MM.1S (cell line): ENCODE results near the gene PAAF1.

Source experiments
- DNase-seq: peaks from one replicate; pipeline ENCODE4 v3.0.0-alpha.2; 2015
- H2AFZ ChIP-seq: fragments of 300-600 bp; sonication (generic); 2 replicates; pipeline ENCODE4 v1.6.0; 2016; ENCODE audit warnings: antibody characterized with exemption, low read length
- H3F3A ChIP-seq: fragments of 300-600 bp; sonication (generic); 2 replicates; pipeline ENCODE4 v1.6.1; 2016; ENCODE audit warnings: mild to moderate bottlenecking, antibody characterized with exemption, low read length, moderate library complexity, mixed read lengths; ENCODE audit not compliant: insufficient read depth
- H3K27ac ChIP-seq: fragments of 300-600 bp; sonication (generic); 2 replicates; pipeline ENCODE4 v1.5.1; 2016; ENCODE audit warnings: mild to moderate bottlenecking, low read length
- H3K27me3 ChIP-seq: fragments of 300-600 bp; sonication (generic); replicated peaks from 2 replicates; pipeline ENCODE4 v1.6.0; 2016; ENCODE audit warnings: low read length; ENCODE audit not compliant: insufficient read depth
- H3K36me3 ChIP-seq: fragments of 300-600 bp; sonication (generic); replicated peaks from 2 replicates; pipeline ENCODE4 v1.6.1; 2016; ENCODE audit warnings: mild to moderate bottlenecking, low read length, mixed read lengths; ENCODE audit not compliant: insufficient read depth
- H3K4me1 ChIP-seq: fragments of 300-600 bp; sonication (generic); 2 replicates; pipeline ENCODE4 v1.6.1; 2016; ENCODE audit warnings: low read length, mixed read lengths
- H3K4me2 ChIP-seq: fragments of 300-600 bp; sonication (generic); 2 replicates; pipeline ENCODE4 v1.6.0; 2016; ENCODE audit warnings: low read depth, low read length
- H3K4me3 ChIP-seq: fragments of 300-600 bp; sonication (generic); 2 replicates; pipeline ENCODE4 v1.5.1; 2016; ENCODE audit warnings: low read length, mixed read lengths
- H3K79me2 ChIP-seq: fragments of 300-600 bp; sonication (generic); 2 replicates; pipeline ENCODE4 v1.6.1; 2016; ENCODE audit warnings: mixed run types, low read length, mixed read lengths
- H3K9ac ChIP-seq: fragments of 300-600 bp; sonication (generic); 2 replicates; pipeline ENCODE4 v1.6.1; 2016; ENCODE audit warnings: low read length, mixed read lengths
- H3K9me2 ChIP-seq: fragments of 300-600 bp; sonication (generic); replicated peaks from 2 replicates; pipeline ENCODE4 v1.6.1; 2016; ENCODE audit warnings: mild to moderate bottlenecking, low read length, mixed read lengths; ENCODE audit not compliant: insufficient read depth
- H3K9me3 ChIP-seq: fragments of 300-600 bp; sonication (generic); replicated peaks from 2 replicates; pipeline ENCODE4 v1.6.1; 2016; ENCODE audit warnings: mild to moderate bottlenecking, low read length, mixed read lengths; ENCODE audit not compliant: insufficient read depth
- H4K20me1 ChIP-seq: fragments of 300-600 bp; sonication (generic); 2 replicates; pipeline ENCODE4 v1.6.1; 2016; ENCODE audit warnings: mild to moderate bottlenecking, low read length, moderate library complexity, mixed read lengths; ENCODE audit not compliant: insufficient read depth
- CTCF ChIP-seq: fragments of 300-600 bp; sonication (generic); IDR thresholded peaks from 2 replicates; pipeline ENCODE4 v1.5.1; 2016; ENCODE audit warnings: antibody characterized with exemption, low read length, mixed read lengths
- EZH2 ChIP-seq: fragments of 300-600 bp; sonication (generic); optimal IDR thresholded peaks from 2 replicates; pipeline ENCODE3; 2017; ENCODE audit warnings: low read depth, mild to moderate bottlenecking, antibody characterized with exemption, low read length, mixed read lengths
- EZH2phosphoT487 ChIP-seq: fragments of 300-600 bp; sonication (generic); IDR thresholded peaks from 2 replicates; pipeline ENCODE4 v1.6.1; 2018; ENCODE audit warnings: antibody characterized with exemption, low read length

The PAAF1 gene

DNA sequence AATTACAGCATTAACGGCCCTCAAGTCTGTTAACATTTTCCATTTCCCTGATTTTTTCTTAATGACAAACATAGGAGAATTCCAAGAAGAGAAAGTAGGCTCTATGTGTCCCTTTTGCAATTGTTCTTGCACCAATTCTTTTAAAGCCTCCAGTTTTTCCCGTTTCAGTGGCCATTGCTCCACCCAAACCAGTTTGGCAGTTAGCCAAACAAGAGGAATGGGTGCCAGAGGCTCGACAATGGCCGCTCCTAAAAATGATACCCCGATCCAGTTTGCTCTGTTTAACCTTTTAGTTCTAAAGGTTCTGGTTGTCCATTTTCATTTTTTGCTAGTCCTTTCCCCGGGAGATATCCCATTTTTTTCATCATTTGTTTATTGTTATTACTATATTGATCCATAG is 67.3 kb downstream of the PAAF1 start:
- H3K9me3 ChIP-seq, result no peaks in the 10 kb centered on the region
- H3K79me2 ChIP-seq, result no peaks in the 10 kb centered on the region
- no peaks in the 10 kb centered on the region for H3K4me1 ChIP-seq
- H3K9me2 ChIP-seq, result no peaks in the 10 kb centered on the region
- no peaks in the 10 kb centered on the region for H3K27me3 ChIP-seq
- H3K36me3 ChIP-seq, result no peaks in the 10 kb centered on the region
- no peaks in the 10 kb centered on the region for H3F3A ChIP-seq
- no peak overlapping the region for H3K4me3 ChIP-seq
- no peak overlapping the region for H3K4me2 ChIP-seq
- no peak overlapping the region for H2AFZ ChIP-seq
- TF ChIP-seq CTCF (no peak), EZH2phosphoT487 (no peak), EZH2 (no peak)
- no peaks in the 10 kb centered on the region for H4K20me1 ChIP-seq
- H3K27ac ChIP-seq, result no peak overlapping the region
- no peak overlapping the region for H3K9ac ChIP-seq
- no peak for DNase-seq

DNA sequence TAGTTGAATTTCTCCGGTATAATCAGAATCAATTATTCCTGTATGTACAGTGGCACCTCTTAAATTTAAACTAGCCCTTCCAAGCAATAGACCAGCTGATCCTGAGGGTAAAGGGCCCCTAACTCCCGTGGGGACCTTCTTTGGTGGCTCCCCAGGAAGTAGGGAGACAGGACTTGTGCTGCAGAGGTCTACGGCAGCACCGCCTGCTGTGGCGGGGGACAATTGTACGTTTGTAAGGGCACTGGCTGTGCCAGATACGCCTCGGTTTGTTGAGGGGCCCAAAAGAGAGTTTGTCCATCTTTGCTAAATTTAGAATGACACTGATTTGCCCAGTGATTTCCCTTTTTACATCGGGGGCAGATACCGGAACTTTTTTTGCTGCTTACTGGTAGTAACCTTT is 68.1 kb downstream of the PAAF1 start:
- no peak overlapping the region for H3K4me2 ChIP-seq
- no peaks in the 10 kb centered on the region for H3K9me3 ChIP-seq
- H3K9me2 ChIP-seq, result no peaks in the 10 kb centered on the region
- DNase-seq, result no peak
- H3K79me2 ChIP-seq, result no peaks in the 10 kb centered on the region
- no peaks in the 10 kb centered on the region for H3K27me3 ChIP-seq
- no peak overlapping the region for H3K9ac ChIP-seq
- H3K4me1 ChIP-seq, result no peaks in the 10 kb centered on the region
- TF ChIP-seq CTCF (no peak), EZH2phosphoT487 (no peak), EZH2 (no peak)
- H3K36me3 ChIP-seq, result no peaks in the 10 kb centered on the region
- no peaks in the 10 kb centered on the region for H4K20me1 ChIP-seq
- no peak overlapping the region for H2AFZ ChIP-seq
- no peak overlapping the region for H3K27ac ChIP-seq
- H3K4me3 ChIP-seq, result no peak overlapping the region
- H3F3A ChIP-seq, result no peaks in the 10 kb centered on the region

- Histone ChIP-seq H4K20me1 (no peaks in the 10 kb centered on the region), H3K4me2 (no peak overlapping the region), H3K9me3 (no peaks in the 10 kb centered on the region), H3K36me3 (no peaks in the 10 kb centered on the region), H3K27ac (no peak overlapping the region), H3K27me3 (no peaks in the 10 kb centered on the region), H3K9me2 (no peaks in the 10 kb centered on the region), H3K4me3 (no peak overlapping the region), H2AFZ (no peak overlapping the region), H3F3A (no peaks in the 10 kb centered on the region), H3K4me1 (no peaks in the 10 kb centered on the region), H3K79me2 (no peaks in the 10 kb centered on the region), H3K9ac (no peak overlapping the region)
- no peak for DNase-seq
- TF ChIP-seq EZH2 (no peak), CTCF (no peak), EZH2phosphoT487 (no peak)
These were observed 68.6 kb downstream of the PAAF1 start for GRCh38 chr11:73945396-73945795.
